H9 (cell line): ENCODE results near the gene SEMA6C. TPM values are rescaled to one million over a fixed set of nuclear protein-coding genes. Genes with fewer than 3 reads are reported as not detected.

Experiments
- DNase-seq: peaks from one replicate; pipeline ENCODE4 v3.0.0-alpha.2; 2017
- H2AFZ ChIP-seq: one replicate; pipeline ENCODE4 v1.6.1; 2013; ENCODE audit warnings: mild to moderate bottlenecking, low read length, control low read depth, moderate library complexity
- H2AK5ac ChIP-seq: 2 replicates; pipeline ENCODE4 v1.6.1; 2013; ENCODE audit warnings: low read length, control low read depth, mixed read lengths; ENCODE audit not compliant: insufficient read length
- H2BK120ac ChIP-seq: one replicate; pipeline ENCODE4 v1.6.1; 2013; ENCODE audit warnings: low read depth, mild to moderate bottlenecking, low read length, control low read depth, inconsistent platforms; ENCODE audit not compliant: poor library complexity, severe bottlenecking
- H2BK12ac ChIP-seq: 2 replicates; pipeline ENCODE4 v1.6.1; 2013; ENCODE audit warnings: low read length, control low read depth, mixed read lengths, low read depth; ENCODE audit not compliant: insufficient read length
- H2BK15ac ChIP-seq: 2 replicates; pipeline ENCODE4 v1.6.1; 2013; ENCODE audit warnings: low read depth, low read length, control low read depth
- H2BK20ac ChIP-seq: one replicate; pipeline ENCODE4 v1.6.1; 2013; ENCODE audit warnings: low read depth, mild to moderate bottlenecking, low read length, control low read depth, inconsistent platforms; ENCODE audit not compliant: poor library complexity, severe bottlenecking
- H2BK5ac ChIP-seq: 2 replicates; pipeline ENCODE4 v1.6.1; 2013; ENCODE audit warnings: low read length, control low read depth, mixed read lengths; ENCODE audit not compliant: insufficient read length
- H3K14ac ChIP-seq: 2 replicates; pipeline ENCODE4 v1.6.1; 2013; ENCODE audit warnings: low read length, control low read depth; ENCODE audit not compliant: insufficient read depth
- H3K18ac ChIP-seq: 2 replicates; pipeline ENCODE4 v1.6.1; 2013; ENCODE audit warnings: low read depth, mild to moderate bottlenecking, mixed read lengths, low read length, control low read depth; ENCODE audit not compliant: insufficient read length
- H3K23ac ChIP-seq: 2 replicates; pipeline ENCODE4 v1.6.1; 2013; ENCODE audit warnings: low read length, control low read depth, mixed read lengths, low read depth; ENCODE audit not compliant: insufficient read length
- H3K23me2 ChIP-seq: 2 replicates; pipeline ENCODE4 v1.6.1; 2013; ENCODE audit warnings: low read depth, mild to moderate bottlenecking, mixed read lengths, low read length, control low read depth; ENCODE audit not compliant: insufficient read length, poor library complexity, severe bottlenecking
- H3K27ac ChIP-seq: 2 replicates; pipeline ENCODE4 v1.5.1; 2013; ENCODE audit warnings: low read length, control low read depth, mixed read lengths, low read depth; ENCODE audit not compliant: insufficient read length
- H3K27me3 ChIP-seq: 2 replicates; pipeline ENCODE4 v1.6.1; 2013; ENCODE audit warnings: low read length, control low read depth, inconsistent platforms; ENCODE audit not compliant: insufficient read depth
- H3K4ac ChIP-seq: 2 replicates; pipeline ENCODE4 v1.6.1; 2013; ENCODE audit warnings: low read depth, mild to moderate bottlenecking, control low read depth, inconsistent platforms, low read length, moderate library complexity
- H3K4me1 ChIP-seq: 2 replicates; pipeline ENCODE4 v1.6.1; 2013; ENCODE audit warnings: low read length, control low read depth, inconsistent platforms; ENCODE audit not compliant: insufficient read depth
- H3K4me2 ChIP-seq: 2 replicates; pipeline ENCODE4 v1.6.1; 2013; ENCODE audit warnings: low read length, control low read depth, mixed read lengths; ENCODE audit not compliant: insufficient read length, insufficient read depth
- H3K56ac ChIP-seq: 2 replicates; pipeline ENCODE4 v1.6.1; 2013; ENCODE audit warnings: low read depth, mild to moderate bottlenecking, mixed read lengths, low read length, control low read depth; ENCODE audit not compliant: insufficient read length
- H3K79me1 ChIP-seq: 2 replicates; pipeline ENCODE4 v1.6.1; 2013; ENCODE audit warnings: low read depth, mild to moderate bottlenecking, moderate library complexity, low read length, control low read depth, inconsistent platforms; ENCODE audit not compliant: insufficient read depth, poor library complexity, severe bottlenecking
- H3K79me2 ChIP-seq: 2 replicates; pipeline ENCODE4 v1.6.1; 2013; ENCODE audit warnings: low read length, control low read depth, inconsistent platforms; ENCODE audit not compliant: insufficient read depth
- H3K9ac ChIP-seq: 2 replicates; pipeline ENCODE4 v1.6.1; 2013; ENCODE audit warnings: low read length, control low read depth, mixed read lengths; ENCODE audit not compliant: insufficient read length; ENCODE audit errors: extremely low read depth
- H3K9me3 ChIP-seq: one replicate; pipeline ENCODE4 v1.6.1; 2013; ENCODE audit warnings: low read depth, low read length, inconsistent platforms; ENCODE audit not compliant: control insufficient read depth
- H3T11ph ChIP-seq: one replicate; pipeline ENCODE4 v1.6.1; 2013; ENCODE audit warnings: mild to moderate bottlenecking, low read length, control low read depth, inconsistent platforms
- H4K20me1 ChIP-seq: one replicate; pipeline ENCODE4 v1.6.1; 2013; ENCODE audit not compliant: control insufficient read depth, insufficient read length, insufficient read depth
- H4K5ac ChIP-seq: 2 replicates; pipeline ENCODE4 v1.6.1; 2013; ENCODE audit warnings: low read depth, mild to moderate bottlenecking, mixed read lengths, low read length, control low read depth; ENCODE audit not compliant: insufficient read length
- H4K8ac ChIP-seq: replicated peaks from 2 replicates; pipeline ENCODE4 v1.6.1; 2013; ENCODE audit warnings: low read length, control low read depth, mixed read lengths, low read depth; ENCODE audit not compliant: insufficient read length
- H4K91ac ChIP-seq: 2 replicates; pipeline ENCODE4 v1.6.1; 2013; ENCODE audit warnings: low read depth, mild to moderate bottlenecking, moderate library complexity, mixed read lengths, low read length, control low read depth; ENCODE audit not compliant: insufficient read length
- H3K27ac Mint-ChIP-seq, 3 experiments: 2 replicates in 2 of 3; 3 replicates in 1 of 3; pipeline ENCODE4 v1.8.0; 2020 to 2021; ENCODE audit warnings: mixed read lengths in 3 of 3, mild to moderate bottlenecking in 1 of 3, moderate library complexity in 1 of 3
- H3K27me3 Mint-ChIP-seq: 2 replicates; pipeline ENCODE4 v1.8.0; 2021; ENCODE audit warnings: low read depth, mild to moderate bottlenecking, moderate library complexity, mixed read lengths
- H3K36me3 Mint-ChIP-seq, 3 experiments: 2 replicates in 2 of 3; 3 replicates in 1 of 3; pipeline ENCODE4 v1.8.0; 2020 to 2021; ENCODE audit warnings: low read depth in 3 of 3, mixed read lengths in 3 of 3; ENCODE audit not compliant: insufficient read depth in 1 of 3
- H3K4me1 Mint-ChIP-seq, 2 experiments: 2 replicates each; pipeline ENCODE4 v1.8.0; 2020; ENCODE audit warnings: mixed read lengths in 2 of 2
- H3K4me3 Mint-ChIP-seq, 2 experiments: 2 replicates in 1 of 2; 3 replicates in 1 of 2; pipeline ENCODE4 v1.8.0; 2020 to 2021; ENCODE audit warnings: mild to moderate bottlenecking in 2 of 2, mixed read lengths in 2 of 2, moderate library complexity in 1 of 2
- H3K9me3 Mint-ChIP-seq, 2 experiments: 2 replicates in 1 of 2; 3 replicates in 1 of 2; pipeline ENCODE4 v1.8.0; 2020; ENCODE audit warnings: mild to moderate bottlenecking in 2 of 2, mixed read lengths in 2 of 2, moderate library complexity in 1 of 2
- CTCF ChIP-seq: fragments of 200-600 bp; sonication (generic); conservative IDR thresholded peaks from 3 replicates; pipeline ENCODE4 v1.8.0; 2021; ENCODE audit warnings: antibody characterized with exemption, mild to moderate bottlenecking
- WGBS: extraction: QIAGEN DNeasy Blood & Tissue Kit; methylation state at CpG from one replicate; pipeline ENCODE4 v1.1.7; 2013; ENCODE audit warnings: missing lambda C conversion rate, low lambda C conversion rate, mixed read lengths; ENCODE audit not compliant: insufficient read length; ENCODE audit errors: extremely low coverage; 5-methylcytosine and 5-hydroxymethylcytosine counted together
- total RNA-seq: library from RNA; stranded (reverse); gene quantifications from 2 replicates; pipeline ENCODE4 v1.2.1, GENCODE V29; 2021

The SEMA6C gene
- total RNA-seq, 1 experiment from 2014 or later = 12.3 TPM

DNA sequence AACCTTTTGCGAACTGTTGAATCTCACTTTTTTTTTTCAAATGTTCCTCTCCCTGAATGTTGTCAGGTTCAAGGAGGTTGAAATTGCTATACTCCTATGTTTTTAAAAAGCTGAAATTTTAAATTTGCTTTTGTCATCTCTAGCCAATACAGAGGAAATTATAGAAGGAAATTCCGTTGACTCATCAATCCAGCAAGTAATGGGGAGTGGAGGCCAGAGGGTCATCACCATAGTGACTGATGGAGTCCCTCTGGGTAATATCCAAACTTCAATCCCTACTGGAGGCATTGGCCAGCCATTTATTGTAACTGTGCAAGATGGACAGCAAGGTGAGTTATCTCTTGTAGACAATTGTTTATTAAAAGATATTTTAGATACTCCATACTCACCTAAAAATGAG lies 39.5 kb downstream of the SEMA6C start:
- Histone ChIP-seq H3K9me3 (no peaks in the 10 kb centered on the region), H3K9ac (no peak overlapping the region), H2BK120ac (no peak overlapping the region), H3K23me2 (no peaks in the 10 kb centered on the region), H3K4me2 (no peak overlapping the region), H4K91ac (no peak overlapping the region), H3K4ac (no peak overlapping the region), H3K79me1 (no peaks in the 10 kb centered on the region), H3K27ac (no peak overlapping the region), H4K20me1 (no peaks in the 10 kb centered on the region), H2BK12ac (no peak overlapping the region), H3K56ac (no peak overlapping the region), H3K4me1 (no peaks in the 10 kb centered on the region), H2BK5ac (no peak overlapping the region), H3T11ph (no peak overlapping the region), H2BK20ac (no peak overlapping the region), H4K5ac (no peak overlapping the region), H3K27me3 (no peaks in the 10 kb centered on the region), H3K14ac (no peak overlapping the region), H3K23ac (no peak overlapping the region), H3K79me2 (no peaks in the 10 kb centered on the region), H2BK15ac (no peak overlapping the region), H4K8ac (no peak overlapping the region), H2AK5ac (no peak overlapping the region), H3K18ac (no peak overlapping the region), H2AFZ (no peak overlapping the region)
- Mint-ChIP-seq H3K36me3 (no peaks in the 10 kb centered on the region), H3K27me3 (no peaks in the 10 kb centered on the region), H3K27ac (0 out of 7 replicates have a peak overlapping the region, but pooled peaks of 1 of the 3 experiments have one; percentile 14), H3K4me3 (no peak overlapping the region), H3K9me3 (no peaks in the 10 kb centered on the region), H3K4me1 (no peaks in the 10 kb centered on the region)
- no peak for TF ChIP-seq CTCF
- no peak for DNase-seq
- WGBS = no CpG with 5 or more reads among the region's 2 CpGs
